Stimulated activated CD8-positive, alpha-beta memory T cell treated with anti-CD3 and anti-CD28 coated beads, Interleukin-7, amount 100 ng/mL, for 48 hours (primary cell): Measurements from ENCODE around the gene RNU7-1.

ENCODE experiments used
- DNase-seq, 2 donors: peaks; one replicate each; pipeline ENCODE4 v3.0.0-alpha.2; 2020; ENCODE audit warnings: low read depth in 1 of 2; ENCODE audit errors: extremely low read depth in 1 of 2

RNU7-1 gene

GRCh38 chr12:6963016-6963731 is 19.6 kb downstream of the RNU7-1 start:
- no peak for DNase-seq

- DNase-seq = no peak
Observed at GRCh38 chr12:6963791-6964413, 20.3 kb downstream of the RNU7-1 start.

- DNase-seq = no peak
Observed at GRCh38 chr12:6964605-6965025, 21.0 kb downstream of the RNU7-1 start.

GRCh38 chr12:6965026-6965661 is 21.5 kb downstream of the RNU7-1 start:
- peak in 1 of 2 donors; percentile 73 for DNase-seq

DNA sequence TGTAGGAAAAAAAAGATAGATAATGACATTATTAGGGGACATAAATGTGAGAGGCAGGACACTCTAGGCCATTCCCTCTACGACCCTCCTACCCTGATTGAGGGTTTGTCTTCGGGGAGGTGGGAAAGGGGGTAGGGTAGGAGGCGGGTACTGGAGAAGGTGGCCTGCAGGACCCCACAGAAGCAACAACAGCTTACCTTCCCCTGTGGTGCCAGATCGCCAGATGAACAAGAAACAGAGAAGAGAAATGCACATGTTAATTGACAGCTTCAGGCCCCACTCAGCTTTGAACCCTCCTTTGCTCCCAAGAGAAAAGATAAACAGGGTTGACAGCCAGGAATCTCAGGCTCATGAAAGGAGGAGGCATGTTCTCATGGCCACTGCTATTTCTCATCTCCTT is 22.1 kb downstream of the RNU7-1 start:
- no peak for DNase-seq

- DNase-seq = no peak
Observed at GRCh38 chr12:6966351-6966750, 22.7 kb downstream of the RNU7-1 start.

- no peak for DNase-seq
Observed at GRCh38 chr12:6967651-6968100, 24.1 kb downstream of the RNU7-1 start.

GRCh38 chr12:6968426-6968825 is 24.8 kb downstream of the RNU7-1 start:
- DNase-seq = no peak

DNA sequence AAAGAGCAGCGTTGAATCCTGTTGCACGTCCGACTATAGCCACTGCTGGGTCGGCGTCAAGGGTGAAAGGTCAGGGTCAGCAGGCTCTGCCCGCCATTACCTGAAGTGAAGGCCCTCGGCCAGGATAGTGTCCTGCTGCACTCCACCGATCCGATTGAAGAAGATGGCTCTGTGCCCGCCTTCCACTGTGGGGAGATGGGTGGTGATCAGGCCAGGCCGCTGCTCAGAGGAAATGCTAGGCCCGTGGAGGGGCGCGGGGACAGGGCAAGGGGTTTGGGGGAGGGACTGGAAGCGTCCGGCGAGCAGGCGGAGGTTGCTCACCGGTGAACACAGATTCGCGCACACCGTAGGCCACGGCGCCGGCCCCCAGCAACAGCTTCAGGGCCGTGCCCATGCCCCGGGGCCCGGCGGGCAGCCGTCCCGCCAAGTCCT is 26.5 kb downstream of the RNU7-1 start:
- no peak for DNase-seq

DNA sequence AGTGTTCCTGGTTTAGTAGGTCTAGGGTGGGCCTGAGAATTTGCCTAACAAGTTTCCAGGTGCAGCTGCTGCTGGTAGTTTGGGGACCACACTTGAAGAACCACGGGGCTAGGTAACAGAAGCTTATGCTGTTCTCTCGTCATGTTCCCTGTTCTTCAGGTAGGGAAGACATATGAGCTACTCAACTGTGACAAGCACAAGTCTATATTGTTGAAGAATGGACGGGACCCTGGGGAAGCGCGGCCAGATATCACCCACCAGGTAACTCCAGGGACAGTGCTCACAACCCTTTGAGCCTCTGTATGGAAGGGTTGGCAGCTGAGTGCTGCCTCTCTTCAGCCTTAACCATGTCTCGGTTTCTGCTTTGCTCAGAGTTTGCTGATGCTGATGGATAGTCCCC is 30.6 kb downstream of the RNU7-1 start:
- no peak for DNase-seq

DNA sequence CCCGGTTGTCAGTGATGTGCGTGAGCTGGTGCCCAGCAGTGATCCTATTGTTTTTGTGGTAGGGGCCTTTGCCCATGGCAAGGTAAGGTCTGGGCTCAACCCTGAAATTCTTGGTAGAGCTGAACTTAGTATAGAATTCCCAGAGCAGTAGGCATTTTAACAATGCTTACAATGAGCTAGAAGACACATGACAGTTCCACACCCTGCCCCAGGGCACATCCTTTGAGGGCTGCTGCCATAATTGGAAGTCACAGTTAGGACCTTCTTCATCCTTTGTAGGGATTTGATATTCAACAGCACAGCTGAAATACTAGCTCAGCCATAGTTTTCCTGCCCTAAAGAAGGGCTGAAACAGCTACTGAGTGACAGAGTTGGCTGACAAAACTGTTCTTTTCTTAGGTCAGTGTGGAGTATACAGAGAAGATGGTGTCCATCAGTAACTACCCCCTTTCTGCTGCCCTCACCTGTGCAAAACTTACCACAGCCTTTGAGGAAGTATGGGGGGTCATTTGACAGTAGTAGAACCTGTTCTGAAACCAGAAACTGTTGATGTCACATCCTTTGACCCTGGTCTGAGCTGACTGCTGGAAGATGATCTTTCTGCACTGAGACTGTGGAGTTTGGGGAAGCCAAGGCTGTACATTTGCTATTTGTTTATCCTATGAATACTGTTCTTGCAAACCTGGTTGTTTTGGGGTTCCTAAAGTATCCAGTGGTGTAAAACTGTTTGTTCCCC is 31.8 kb downstream of the RNU7-1 start:
- no peak for DNase-seq

GRCh38 chr12:6977653-6978052 is 34.0 kb downstream of the RNU7-1 start:
- no peak for DNase-seq

DNA sequence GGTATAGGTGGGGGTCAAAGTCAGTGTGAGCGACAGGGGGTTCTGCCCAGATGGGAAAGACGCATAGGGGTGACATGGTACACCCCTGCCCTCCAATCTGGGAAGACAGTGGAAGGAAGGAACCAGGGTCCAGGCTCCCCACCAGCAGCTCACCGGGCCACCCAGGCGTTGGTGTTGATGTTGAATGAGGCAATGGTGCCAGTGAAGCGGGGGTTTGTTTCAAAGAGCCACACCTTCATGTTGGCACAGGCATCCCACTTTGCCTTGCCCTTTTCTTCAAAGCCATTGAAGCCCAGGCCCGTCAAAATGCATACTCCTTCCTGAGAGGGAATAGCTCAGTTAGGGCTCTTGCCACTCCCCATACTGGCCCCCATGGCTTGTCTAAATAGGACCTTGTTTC is 34.6 kb downstream of the RNU7-1 start:
- DNase-seq = no peak

GRCh38 chr12:6978611-6979011 is 35.0 kb downstream of the RNU7-1 start:
- no peak for DNase-seq

- no peak for DNase-seq
Observed at GRCh38 chr12:6979021-6979420, 35.4 kb downstream of the RNU7-1 start.

GRCh38 chr12:6979453-6979852 is 35.8 kb downstream of the RNU7-1 start:
- DNase-seq = no peak

GRCh38 chr12:6980075-6980474 is 36.5 kb downstream of the RNU7-1 start:
- no peak for DNase-seq

- DNase-seq = no peak
Observed at GRCh38 chr12:6980740-6981139, 37.1 kb downstream of the RNU7-1 start.

DNA sequence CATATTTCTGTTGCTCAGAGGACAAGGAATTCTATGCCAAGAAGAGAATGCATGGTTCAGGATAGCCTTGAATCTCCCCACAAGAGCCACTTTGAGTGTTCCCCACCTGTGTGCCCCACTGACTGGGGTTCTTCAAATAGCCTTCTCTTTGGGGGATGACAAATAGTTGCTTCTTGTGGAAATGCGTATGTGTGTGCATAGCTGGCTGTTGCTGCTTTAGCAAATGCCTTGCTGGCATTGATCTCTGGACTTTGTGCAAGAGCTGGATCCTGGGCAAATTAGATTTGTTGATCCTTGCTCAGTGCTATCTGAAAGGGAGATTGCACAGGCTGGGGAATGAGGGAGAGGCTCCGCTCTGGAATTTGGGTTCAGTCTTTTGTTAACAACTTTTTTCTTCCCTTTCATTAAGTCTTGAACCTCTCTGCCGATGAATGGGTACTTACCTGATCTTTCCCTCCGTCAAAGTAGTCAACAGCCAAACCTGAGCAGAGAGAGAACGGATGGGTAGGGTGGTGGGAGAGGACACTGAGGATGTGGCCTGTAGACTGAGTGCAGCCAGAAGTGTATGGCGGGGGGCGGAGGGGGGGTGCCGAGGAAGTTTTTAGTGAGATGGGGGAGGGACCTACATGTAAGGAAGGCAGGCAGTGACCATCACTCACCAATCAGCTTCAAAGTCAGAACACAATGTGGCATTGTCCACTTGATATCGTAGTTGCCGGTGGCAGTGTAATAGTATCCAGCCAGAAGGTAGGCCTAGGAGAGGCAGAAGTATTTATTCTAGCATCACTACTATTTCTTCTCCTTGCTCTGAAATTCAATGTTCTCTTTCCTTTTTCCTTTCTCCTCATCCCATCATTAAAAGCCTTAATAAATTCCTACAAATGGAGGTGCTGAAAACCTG is 37.8 kb downstream of the RNU7-1 start:
- no peak for DNase-seq

DNA sequence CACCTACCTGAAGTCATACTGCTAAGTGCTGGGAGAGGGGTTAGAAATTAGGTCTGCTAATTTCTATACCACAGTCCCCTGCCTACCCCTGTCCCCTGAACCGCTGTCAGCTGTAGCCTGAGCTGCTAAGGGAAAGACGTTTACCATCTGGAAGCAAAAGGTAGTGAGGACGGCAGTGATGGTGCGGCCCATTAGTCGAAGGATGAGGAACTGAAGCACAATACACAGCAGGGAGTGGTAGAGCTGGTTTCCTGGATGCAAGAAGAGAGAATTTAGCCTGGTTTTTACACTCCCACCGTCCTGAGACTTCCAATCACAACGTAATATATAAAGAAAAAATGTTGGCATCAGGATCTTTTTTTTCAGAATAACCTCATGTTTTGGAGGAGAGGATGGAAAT is 38.9 kb downstream of the RNU7-1 start:
- DNase-seq = no peak
